Subcutaneous preadipocyte (primary cell): Measurements from ENCODE around the gene TTC21A. TPM values are rescaled to one million over a fixed set of nuclear protein-coding genes. Genes with fewer than 3 reads are reported as not detected.

ENCODE experiments used
- small RNA-seq: library from RNA; depleted of rRNA; stranded (forward); fragments of <200 nt; gene quantifications from one replicate; pipeline ENCODE3, GENCODE V24; 2012
- total RNA-seq: library from RNA; depleted of rRNA; stranded (reverse); fragments of >200 nt; gene quantifications from 2 replicates; pipeline ENCODE4 v1.2.3, GENCODE V29; 2012

Gene TTC21A
- 3.3 and 4.5 TPM in 2 replicates for total RNA-seq

GRCh38 chr3:39107388-39108199 is at the start of gene TTC21A, which contains the start of gene GORASP1:
Gene TTC21A (plus strand): TSS chr3:39107680. CDS start chr3:39107838, 158 bp downstream.
Gene GORASP1 (minus strand): TSS chr3:39107627. CDS start chr3:39107541, 86 bp downstream.

Small RNA genes lying within 50 kb of the gene (small RNA-seq; reads per million reads assigned to genes)
- gene RF00017, result not detected

Other genes with a start within 250 kb of the TTC21A start
- gene SCN11A, start 55.7 kb upstream of the TTC21A start, total RNA-seq, result under 0.01 TPM in 1 of 2 replicates, not detected in the other
- 25.4 and 25.8 TPM in 2 replicates for gene WDR48, start 55.7 kb upstream of the TTC21A start, total RNA-seq
- gene GORASP1, start 53 bp upstream of the TTC21A start, total RNA-seq, result 30.1 and 38.7 TPM in 2 replicates
- 3.3 and 4.9 TPM in 2 replicates for gene CSRNP1, start 45.9 kb downstream of the TTC21A start, total RNA-seq
- not detected in 2 replicates for gene XIRP1, start 84.9 kb downstream of the TTC21A start, total RNA-seq
- gene CX3CR1, start 172.4 kb downstream of the TTC21A start, total RNA-seq, result under 0.01 TPM in 1 of 2 replicates, not detected in the other
- not detected in 2 replicates for gene CCR8, start 222.0 kb downstream of the TTC21A start, total RNA-seq